ENCODE results near the gene RAD9A.

GRCh38 chr11:67352546-67353316, 39.1 kb upstream of the RAD9A start:
- TF ChIP-seq ELF1 (tag; IDR thresholded peaks at IDR 0.05) (no peak), ZNF133 (CRISPR knock-in tag; IDR thresholded peaks at IDR 0.05) (no peak), CREM (IDR thresholded peaks at IDR 0.05; ENCODE audit: low read depth) (no peak), CBFB (CRISPR knock-in tag; IDR thresholded peaks at IDR 0.05) (no peak), ATF3 (IDR thresholded peaks at IDR 0.05) (no peak), ATF3 (CRISPR knock-in tag; conservative IDR thresholded peaks at IDR 0.05) (no peak), CHD7 (IDR thresholded peaks at IDR 0.05; ENCODE audit: low read depth, low read length) (no peak), RBM22 (IDR thresholded peaks at IDR 0.05; ENCODE audit: low read depth, low read length, poor library complexity, severe bottlenecking) (no peak), POLR2AphosphoS5 (IDR thresholded peaks at IDR 0.05; ENCODE audit: control insufficient read depth, insufficient read depth, low read depth, low read length) (no peak), CTCF (IDR thresholded peaks at IDR 0.05 in 2 of 3, conservative IDR thresholded peaks at IDR 0.05 in 1 of 3; ENCODE audit: insufficient read depth in 2 of 3, low read depth in 1 of 3, low read length in 3 of 3) (no peak)
- TF ChIP-seq, protein P1, sequence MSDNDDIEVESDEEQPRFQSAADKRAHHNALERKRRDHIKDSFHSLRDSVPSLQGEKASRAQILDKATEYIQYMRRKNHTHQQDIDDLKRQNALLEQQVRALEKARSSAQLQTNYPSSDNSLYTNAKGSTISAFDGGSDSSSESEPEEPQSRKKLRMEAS (CRISPR knock-in tag; IDR thresholded peaks at IDR 0.05) = no peak
- TF ChIP-seq, protein P2, sequence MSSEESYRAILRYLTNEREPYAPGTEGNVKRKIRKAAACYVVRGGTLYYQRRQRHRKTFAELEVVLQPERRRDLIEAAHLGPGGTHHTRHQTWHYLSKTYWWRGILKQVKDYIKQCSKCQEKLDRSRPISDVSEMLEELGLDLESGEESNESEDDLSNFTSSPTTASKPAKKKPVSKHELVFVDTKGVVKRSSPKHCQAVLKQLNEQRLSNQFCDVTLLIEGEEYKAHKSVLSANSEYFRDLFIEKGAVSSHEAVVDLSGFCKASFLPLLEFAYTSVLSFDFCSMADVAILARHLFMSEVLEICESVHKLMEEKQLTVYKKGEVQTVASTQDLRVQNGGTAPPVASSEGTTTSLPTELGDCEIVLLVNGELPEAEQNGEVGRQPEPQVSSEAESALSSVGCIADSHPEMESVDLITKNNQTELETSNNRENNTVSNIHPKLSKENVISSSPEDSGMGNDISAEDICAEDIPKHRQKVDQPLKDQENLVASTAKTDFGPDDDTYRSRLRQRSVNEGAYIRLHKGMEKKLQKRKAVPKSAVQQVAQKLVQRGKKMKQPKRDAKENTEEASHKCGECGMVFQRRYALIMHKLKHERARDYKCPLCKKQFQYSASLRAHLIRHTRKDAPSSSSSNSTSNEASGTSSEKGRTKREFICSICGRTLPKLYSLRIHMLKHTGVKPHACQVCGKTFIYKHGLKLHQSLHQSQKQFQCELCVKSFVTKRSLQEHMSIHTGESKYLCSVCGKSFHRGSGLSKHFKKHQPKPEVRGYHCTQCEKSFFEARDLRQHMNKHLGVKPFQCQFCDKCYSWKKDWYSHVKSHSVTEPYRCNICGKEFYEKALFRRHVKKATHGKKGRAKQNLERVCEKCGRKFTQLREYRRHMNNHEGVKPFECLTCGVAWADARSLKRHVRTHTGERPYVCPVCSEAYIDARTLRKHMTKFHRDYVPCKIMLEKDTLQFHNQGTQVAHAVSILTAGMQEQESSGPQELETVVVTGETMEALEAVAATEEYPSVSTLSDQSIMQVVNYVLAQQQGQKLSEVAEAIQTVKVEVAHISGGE (CRISPR knock-in tag; IDR thresholded peaks at IDR 0.05) = no peak; a peak in 1 of 6 replicates
- TF ChIP-seq, protein P3, sequence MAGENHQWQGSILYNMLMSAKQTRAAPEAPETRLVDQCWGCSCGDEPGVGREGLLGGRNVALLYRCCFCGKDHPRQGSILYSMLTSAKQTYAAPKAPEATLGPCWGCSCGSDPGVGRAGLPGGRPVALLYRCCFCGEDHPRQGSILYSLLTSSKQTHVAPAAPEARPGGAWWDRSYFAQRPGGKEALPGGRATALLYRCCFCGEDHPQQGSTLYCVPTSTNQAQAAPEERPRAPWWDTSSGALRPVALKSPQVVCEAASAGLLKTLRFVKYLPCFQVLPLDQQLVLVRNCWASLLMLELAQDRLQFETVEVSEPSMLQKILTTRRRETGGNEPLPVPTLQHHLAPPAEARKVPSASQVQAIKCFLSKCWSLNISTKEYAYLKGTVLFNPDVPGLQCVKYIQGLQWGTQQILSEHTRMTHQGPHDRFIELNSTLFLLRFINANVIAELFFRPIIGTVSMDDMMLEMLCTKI (IDR thresholded peaks at IDR 0.05; ENCODE audit: partially characterized antibody) = no peak
